ENCODE results near the gene LINGO3.

- TF ChIP-seq RFX5 (IDR thresholded peaks at IDR 0.05; ENCODE audit: borderline replicate concordance, low read depth, low read length), result no peak
- no peak for TF ChIP-seq CTCF (IDR thresholded peaks at IDR 0.05; ENCODE audit: control extremely low read depth in 1 of 3, insufficient read depth in 1 of 3, low read depth in 1 of 3, low read length in 3 of 3)
- TF ChIP-seq ATF3 (IDR thresholded peaks at IDR 0.05; ENCODE audit: insufficient read depth, low read depth, low read length), result no peak
- TF ChIP-seq SIX5 (IDR thresholded peaks at IDR 0.05; ENCODE audit: low read depth, low read length), result no peak
- TF ChIP-seq RAD21 (IDR thresholded peaks at IDR 0.05 in 1 of 2, conservative IDR thresholded peaks at IDR 0.05 in 1 of 2; ENCODE audit: low read depth in 2 of 2, low read length in 2 of 2), result no peak
- no peak for TF ChIP-seq SP1 (IDR thresholded peaks at IDR 0.05; ENCODE audit: low read depth, low read length)
Measured at GRCh38 chr19:2352121-2352520, 44.2 kb upstream of the LINGO3 start.
